Skeletal muscle tissue (tissue), 4 donors: Measurements from ENCODE around the gene PSMB2. TPM values are rescaled to one million over a fixed set of nuclear protein-coding genes. Genes with fewer than 3 reads are reported as not detected.
A peak's percentile ranks its signal among the peaks of the same experiment; 100 is the strongest.
"Not testable (repeated sequence)": the region's sequence is repeated elsewhere in the genome, so short reads cannot be mapped to it uniquely, and the experiment has no call there.

ENCODE experiments used
- H3K27ac ChIP-seq: one replicate; pipeline ENCODE4 v1.7.0; 2013; ENCODE audit warnings: mild to moderate bottlenecking, low read depth, low read length, inconsistent platforms
- H3K27me3 ChIP-seq, 3 donors: one replicate each; pipeline ENCODE4 v1.7.0; 2013; ENCODE audit warnings: low read length in 3 of 3; ENCODE audit not compliant: control insufficient read depth in 3 of 3, insufficient read depth in 3 of 3
- H3K36me3 ChIP-seq, 3 donors: one replicate each; pipeline ENCODE4 v1.7.0; 2013; ENCODE audit warnings: low read length in 3 of 3; ENCODE audit not compliant: control insufficient read depth in 3 of 3, insufficient read depth in 3 of 3
- H3K4me1 ChIP-seq, 3 donors: one replicate each; pipeline ENCODE4 v1.7.0; 2013; ENCODE audit warnings: low read length in 3 of 3, mild to moderate bottlenecking in 3 of 3; ENCODE audit not compliant: control insufficient read depth in 3 of 3, insufficient read depth in 3 of 3
- H3K4me3 ChIP-seq, 3 donors: one replicate each; pipeline ENCODE4 v1.7.0; 2013; ENCODE audit warnings: low read length in 3 of 3
- H3K9ac ChIP-seq, 3 donors: one replicate each; pipeline ENCODE4 v1.7.0; 2013; ENCODE audit warnings: low read length in 3 of 3, mild to moderate bottlenecking in 3 of 3, moderate library complexity in 2 of 3, low read depth in 1 of 3
- H3K9me3 ChIP-seq, 3 donors: one replicate each; pipeline ENCODE4 v1.7.0; 2013; ENCODE audit warnings: low read length in 3 of 3; ENCODE audit not compliant: control insufficient read depth in 3 of 3
- total RNA-seq: library from RNA; depleted of rRNA; stranded (reverse); fragments of >200 nt; gene quantifications from one replicate; pipeline ENCODE4 v1.2.3, GENCODE V29; 2014
- donor health status: Osteomylitis.

The PSMB2 gene
- total RNA-seq, 1 donor from 2014 or later = 11.5 TPM

- H3K9ac ChIP-seq = no peak overlapping the region
- H3K27me3 ChIP-seq = no peaks in the 10 kb centered on the region
- no peak overlapping the region for H3K4me3 ChIP-seq
- peaks cover 0 to 4% (median 3%) of the 10 kb centered on the region in 3 donors for H3K36me3 ChIP-seq
- no peaks in the 10 kb centered on the region for H3K9me3 ChIP-seq
- H3K27ac ChIP-seq = no peak overlapping the region
- no peaks in the 10 kb centered on the region for H3K4me1 ChIP-seq
Measured at GRCh38 chr1:35588197-35588910, 53.0 kb downstream of the PSMB2 start.

DNA sequence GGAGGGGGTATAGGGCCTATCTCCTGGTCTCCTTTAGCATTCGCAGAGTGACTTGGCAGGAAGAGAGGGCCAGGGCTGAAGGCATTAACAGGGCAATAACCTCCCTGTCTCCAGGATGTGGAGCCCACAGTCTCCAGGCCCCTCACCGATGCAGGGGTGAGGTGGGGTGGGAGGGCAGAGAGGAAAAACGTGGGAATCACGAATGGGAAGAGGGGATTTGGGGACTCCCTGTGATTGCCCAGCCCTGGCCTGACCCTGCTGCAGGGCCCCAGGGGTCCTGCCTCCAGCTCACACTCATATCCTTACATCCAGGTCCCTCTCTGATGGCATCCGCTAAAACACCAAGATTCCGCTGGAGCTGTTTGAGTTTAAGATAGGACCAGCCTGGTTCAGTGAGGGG lies 53.6 kb downstream of the PSMB2 start:
- Histone ChIP-seq H3K36me3 (peaks cover 0 to 4% (median 3%) of the 10 kb centered on the region in 3 donors), H3K4me3 (no peak overlapping the region), H3K9me3 (no peaks in the 10 kb centered on the region), H3K27me3 (no peaks in the 10 kb centered on the region), H3K4me1 (no peaks in the 10 kb centered on the region), H3K27ac (no peak overlapping the region), H3K9ac (no peak overlapping the region)

GRCh38 chr1:35586808-35587207 lies 54.5 kb downstream of the PSMB2 start:
- Histone ChIP-seq H3K27me3 (no peaks in the 10 kb centered on the region), H3K4me1 (no peaks in the 10 kb centered on the region), H3K9ac (no peak overlapping the region), H3K9me3 (no peaks in the 10 kb centered on the region), H3K27ac (no peak overlapping the region), H3K36me3 (peaks cover 0 to 4% (median 3%) of the 10 kb centered on the region in 3 donors), H3K4me3 (no peak overlapping the region)

GRCh38 chr1:35585805-35586204 lies 55.5 kb downstream of the PSMB2 start:
- H3K36me3 ChIP-seq, H3K4me3 ChIP-seq, H3K4me1 ChIP-seq, H3K27me3 ChIP-seq, H3K27ac ChIP-seq, H3K9ac ChIP-seq, H3K9me3 ChIP-seq: not testable (repeated sequence)

DNA sequence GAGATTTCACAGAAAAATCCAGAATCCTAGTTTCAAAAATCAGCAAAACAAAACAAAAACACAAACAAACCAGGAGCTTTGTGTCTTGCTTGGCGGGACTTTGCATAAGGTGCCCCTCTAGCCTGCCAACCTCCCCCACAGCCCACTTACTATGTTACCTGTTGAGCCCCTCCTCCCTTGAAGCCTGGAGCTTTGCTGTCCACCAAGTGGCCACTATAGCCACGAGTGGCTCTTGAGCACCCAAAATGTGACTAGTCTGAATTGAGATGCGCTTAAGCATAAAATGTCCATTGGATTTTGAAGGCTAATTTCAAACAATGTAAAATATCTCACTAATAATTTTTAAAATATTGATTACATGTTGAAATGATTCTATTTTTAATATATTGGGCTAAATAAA lies 56.0 kb downstream of the PSMB2 start:
- H3K4me3 ChIP-seq = no peak overlapping the region
- H3K9ac ChIP-seq = no peak overlapping the region
- no peaks in the 10 kb centered on the region for H3K9me3 ChIP-seq
- no peaks in the 10 kb centered on the region for H3K4me1 ChIP-seq
- no peaks in the 10 kb centered on the region for H3K36me3 ChIP-seq
- H3K27me3 ChIP-seq = no peaks in the 10 kb centered on the region
- no peak overlapping the region for H3K27ac ChIP-seq

DNA sequence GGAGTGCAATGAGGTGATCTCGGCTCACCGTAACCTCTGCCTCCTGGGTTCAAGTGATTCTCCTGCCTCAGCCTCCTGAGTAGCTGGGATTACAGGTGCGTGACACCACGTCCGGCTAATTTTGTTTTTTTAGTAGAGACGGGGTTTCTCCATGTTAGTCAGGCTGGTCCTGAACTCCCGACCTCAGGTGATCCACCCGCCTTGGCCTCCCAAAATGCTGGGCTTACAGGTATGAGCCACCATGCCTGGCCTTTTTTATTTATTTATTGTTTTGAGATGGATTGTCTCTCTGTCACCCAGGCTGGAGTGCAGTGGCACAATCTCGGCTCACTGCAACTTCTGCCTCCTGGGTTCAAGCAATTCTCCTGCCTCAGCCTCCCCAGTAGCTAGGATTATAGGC lies 59.7 kb downstream of the PSMB2 start:
- peaks cover 16 to 19% (median 19%) of the 10 kb centered on the region in 3 donors for H3K27me3 ChIP-seq
- H3K4me3 ChIP-seq = not testable (repeated sequence)

GRCh38 chr1:35580949-35581388 lies 60.4 kb downstream of the PSMB2 start:
- Histone ChIP-seq H3K27me3 (peaks cover 23 to 26% (median 25%) of the 10 kb centered on the region in 3 donors), H3K27ac (no peak overlapping the region), H3K9me3 (no peaks in the 10 kb centered on the region), H3K4me1 (peaks cover 9 to 12% (median 10%) of the 10 kb centered on the region in 3 donors), H3K9ac (no peak overlapping the region), H3K4me3 (no peak overlapping the region), H3K36me3 (no peaks in the 10 kb centered on the region)

More for the DNA sequence above, 59.7 kb downstream of the PSMB2 start:
- peaks cover 8 to 10% (median 9%) of the 10 kb centered on the region in 3 donors for H3K4me1 ChIP-seq
- not testable (repeated sequence) for H3K9ac ChIP-seq, H3K27ac ChIP-seq, H3K9me3 ChIP-seq, H3K36me3 ChIP-seq

DNA sequence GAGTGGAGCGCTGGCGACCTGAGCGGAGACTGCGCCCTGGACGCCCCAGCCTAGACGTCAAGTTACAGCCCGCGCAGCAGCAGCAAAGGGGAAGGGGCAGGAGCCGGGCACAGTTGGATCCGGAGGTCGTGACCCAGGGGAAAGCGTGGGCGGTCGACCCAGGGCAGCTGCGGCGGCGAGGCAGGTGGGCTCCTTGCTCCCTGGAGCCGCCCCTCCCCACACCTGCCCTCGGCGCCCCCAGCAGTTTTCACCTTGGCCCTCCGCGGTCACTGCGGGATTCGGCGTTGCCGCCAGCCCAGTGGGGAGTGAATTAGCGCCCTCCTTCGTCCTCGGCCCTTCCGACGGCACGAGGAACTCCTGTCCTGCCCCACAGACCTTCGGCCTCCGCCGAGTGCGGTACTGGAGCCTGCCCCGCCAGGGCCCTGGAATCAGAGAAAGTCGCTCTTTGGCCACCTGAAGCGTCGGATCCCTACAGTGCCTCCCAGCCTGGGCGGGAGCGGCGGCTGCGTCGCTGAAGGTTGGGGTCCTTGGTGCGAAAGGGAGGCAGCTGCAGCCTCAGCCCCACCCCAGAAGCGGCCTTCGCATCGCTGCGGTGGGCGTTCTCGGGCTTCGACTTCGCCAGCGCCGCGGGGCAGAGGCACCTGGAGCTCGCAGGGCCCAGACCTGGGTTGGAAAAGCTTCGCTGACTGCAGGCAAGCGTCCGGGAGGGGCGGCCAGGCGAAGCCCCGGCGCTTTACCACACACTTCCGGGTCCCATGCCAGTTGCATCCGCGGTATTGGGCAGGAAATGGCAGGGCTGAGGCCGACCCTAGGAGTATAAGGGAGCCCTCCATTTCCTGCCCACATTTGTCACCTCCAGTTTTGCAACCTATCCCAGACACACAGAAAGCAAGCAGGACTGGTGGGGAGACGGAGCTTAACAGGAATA lies 64.0 kb downstream of the PSMB2 start:
- Histone ChIP-seq H3K9me3 (no peaks in the 10 kb centered on the region), H3K9ac (peak overlapping the region in 2 of 3 donors; percentile 54 to 56), H3K27ac (no peak overlapping the region), H3K36me3 (no peaks in the 10 kb centered on the region), H3K4me1 (peaks cover 10 to 21% (median 19%) of the 10 kb centered on the region in 3 donors), H3K4me3 (peak overlapping the region; percentile 60 to 62 (median 60)), H3K27me3 (peaks cover 55 to 62% (median 60%) of the 10 kb centered on the region in 3 donors)

- not testable (repeated sequence) for H3K27ac ChIP-seq, H3K36me3 ChIP-seq, H3K4me3 ChIP-seq, H3K9ac ChIP-seq, H3K9me3 ChIP-seq
- peaks cover 60 to 68% (median 65%) of the 10 kb centered on the region in 3 donors for H3K27me3 ChIP-seq
- H3K4me1 ChIP-seq = peaks cover 10 to 21% (median 19%) of the 10 kb centered on the region in 3 donors
Measured at GRCh38 chr1:35576766-35577070, 64.6 kb downstream of the PSMB2 start.
